PC-9 (cell line): ENCODE measurements around the gene ADAMTS10. TPM values are rescaled to one million over a fixed set of nuclear protein-coding genes. Genes with fewer than 3 reads are reported as not detected.

Source experiments
- BruUV-seq: library from RNA; stranded (reverse); fragments of 400-500 nt; replicated peaks from 2 replicates; lab custom pipeline; 2021; lab: Mats Ljungman, UMichigan
- CTCF ChIA-PET: fragments of 300-600 bp; sonication (Branson Sonifier 250); formaldehyde crosslinking; loops from one replicate; lab custom pipeline; 2022; ENCODE audit warnings: antibody characterized with exemption; lab: Charles Lee
- POLR2A ChIA-PET: fragments of 300-600 bp; sonication (Branson Sonifier 250); formaldehyde crosslinking; loops from one replicate; lab custom pipeline; 2022; ENCODE audit warnings: antibody characterized with exemption; ENCODE audit not compliant: unreplicated experiment; lab: Charles Lee
- DNase-seq, 2 experiments: peaks; one replicate each; pipeline versions ENCODE4 v3.0.0 to v3.0.0-alpha.2; 2015 to 2022; ENCODE audit warnings: mixed read lengths in 1 of 2
- H2AFZ ChIP-seq: fragments of 200-600 bp; sonication (generic); 2 replicates; pipeline ENCODE4 v1.8.1; 2017; ENCODE audit warnings: antibody characterized with exemption
- H3F3A ChIP-seq: fragments of 200-600 bp; sonication (generic); 2 replicates; pipeline ENCODE4 v1.8.1; 2017; ENCODE audit warnings: antibody characterized with exemption, mild to moderate bottlenecking, low read depth; ENCODE audit not compliant: insufficient read depth
- H3K27ac ChIP-seq: fragments of 200-600 bp; sonication (generic); 2 replicates; pipeline ENCODE4 v1.6.1; 2016; ENCODE audit warnings: mixed run types
- H3K27me3 ChIP-seq: fragments of 200-600 bp; sonication (generic); 2 replicates; pipeline ENCODE4 v1.6.1; 2016; ENCODE audit warnings: low read depth, mixed run types; ENCODE audit not compliant: insufficient read depth
- H3K36me3 ChIP-seq: fragments of 200-600 bp; sonication (generic); 2 replicates; pipeline ENCODE4 v1.6.1; 2016; ENCODE audit warnings: low read depth, mixed run types
- H3K4me1 ChIP-seq: fragments of 200-600 bp; sonication (generic); replicated peaks from 2 replicates; pipeline ENCODE4 v1.6.1; 2016; ENCODE audit warnings: mixed run types; ENCODE audit not compliant: insufficient read depth
- H3K4me2 ChIP-seq: fragments of 200-600 bp; sonication (generic); 2 replicates; pipeline ENCODE4 v1.6.1; 2017; ENCODE audit warnings: mixed run types
- H3K4me3 ChIP-seq: fragments of 200-600 bp; sonication (generic); 2 replicates; pipeline ENCODE4 v1.6.1; 2016; ENCODE audit warnings: mixed run types
- H3K79me2 ChIP-seq: fragments of 200-600 bp; sonication (generic); 2 replicates; pipeline ENCODE4 v1.6.1; 2017; ENCODE audit warnings: low read depth, mixed run types
- H3K9me2 ChIP-seq: fragments of 200-600 bp; sonication (generic); 2 replicates; pipeline ENCODE4 v1.8.1; 2017; ENCODE audit warnings: mild to moderate bottlenecking; ENCODE audit not compliant: insufficient read depth
- H3K9me3 ChIP-seq: fragments of 200-600 bp; sonication (generic); 2 replicates; pipeline ENCODE4 v1.8.1; 2016; ENCODE audit warnings: low read depth; ENCODE audit not compliant: insufficient read depth
- H4K20me1 ChIP-seq: fragments of 200-600 bp; sonication (generic); 2 replicates; pipeline ENCODE4 v1.8.1; 2017; ENCODE audit not compliant: insufficient read depth
- CTCF ChIP-seq: fragments of 200-600 bp; sonication (generic); conservative IDR thresholded peaks from 2 replicates; pipeline ENCODE4 v1.6.1; 2017; ENCODE audit warnings: mixed run types, antibody characterized with exemption, mild to moderate bottlenecking, moderate library complexity
- EZH2 ChIP-seq: fragments of 200-600 bp; sonication (generic); IDR thresholded peaks from 2 replicates; pipeline ENCODE4 v1.8.0; 2017; ENCODE audit warnings: antibody characterized with exemption, low read depth
- intact Hi-C: fragments of 100-400 bp; cut with micrococcal nuclease; formaldehyde crosslinking; loops from one replicate; pipeline ENCODE4 v1.10.0; 2022; ENCODE audit not compliant: unreplicated experiment
- total RNA-seq: library from RNA; stranded (reverse); gene quantifications from 2 replicates; pipeline ENCODE4 v1.2.3, GENCODE V29; 2021

Gene ADAMTS10
- total RNA-seq, 1 experiment from 2014 or later, result not detected

- DNase-seq, result no peak
These were observed 57.7 kb downstream of the ADAMTS10 start for GRCh38 chr19:8552810-8553209.

GRCh38 chr19:8550070-8550469 is 60.4 kb downstream of the ADAMTS10 start:
- H3K36me3 ChIP-seq, result no peaks in the 10 kb centered on the region
- ChIA-PET POLR2A (no interaction called here), CTCF (no interaction called here)
- H3K9me2 ChIP-seq, result no peaks in the 10 kb centered on the region
- intact Hi-C loops, result no loop called here
- no peaks in the 10 kb centered on the region for H3K9me3 ChIP-seq
- no peak overlapping the region for H3K27ac ChIP-seq
- no peak overlapping the region for H2AFZ ChIP-seq
- no peaks in the 10 kb centered on the region for H3K4me1 ChIP-seq
- no peaks in the 10 kb centered on the region for H3K27me3 ChIP-seq
- TF ChIP-seq EZH2, result no peak
- no peak for TF ChIP-seq CTCF
- BruUV-seq, result no TSS peak
- DNase-seq, result no peak
- H3F3A ChIP-seq, result 0 out of 2 replicates have a peak, but pooled peaks cover 5% of the 10 kb centered on the region
- no peak overlapping the region for H3K4me3 ChIP-seq
- no peak overlapping the region for H3K4me2 ChIP-seq
- no peaks in the 10 kb centered on the region for H3K79me2 ChIP-seq
- no peaks in the 10 kb centered on the region for H4K20me1 ChIP-seq

More at GRCh38 chr19:8552810-8553209, 57.7 kb downstream of the ADAMTS10 start:
- Histone ChIP-seq H4K20me1 (no peaks in the 10 kb centered on the region), H3K9me3 (no peaks in the 10 kb centered on the region), H3K9me2 (no peaks in the 10 kb centered on the region), H3K4me3 (no peak overlapping the region), H3K27me3 (no peaks in the 10 kb centered on the region), H3K4me2 (no peak overlapping the region), H3F3A (0 out of 2 replicates have a peak, but pooled peaks cover 7% of the 10 kb centered on the region), H3K79me2 (no peaks in the 10 kb centered on the region), H2AFZ (no peak overlapping the region), H3K36me3 (no peaks in the 10 kb centered on the region), H3K4me1 (no peaks in the 10 kb centered on the region), H3K27ac (no peak overlapping the region)
- ChIA-PET CTCF (no interaction called here), POLR2A (no interaction called here)
- intact Hi-C loops, result no loop called here
- TF ChIP-seq EZH2 (no peak), CTCF (no peak)
- BruUV-seq, result no TSS peak

GRCh38 chr19:8545743-8546142 is 64.8 kb downstream of the ADAMTS10 start:
- no TSS peak for BruUV-seq
- 0 out of 2 replicates have a peak, but pooled peaks cover 5% of the 10 kb centered on the region for H3F3A ChIP-seq
- ChIA-PET CTCF (no interaction called here), POLR2A (interaction anchor here (0.6 kb wide), 1 partner anchor 282 kb away, joined by 4 read pairs; no protein-coding TSS in a partner anchor)
- H4K20me1 ChIP-seq, result no peaks in the 10 kb centered on the region
- H3K4me3 ChIP-seq, result no peak overlapping the region
- intact Hi-C loops, result no loop called here
- no peaks in the 10 kb centered on the region for H3K9me2 ChIP-seq
- no peak overlapping the region for H2AFZ ChIP-seq
- H3K4me2 ChIP-seq, result no peak overlapping the region
- no peak for DNase-seq
- no peak overlapping the region for H3K27ac ChIP-seq
- no peaks in the 10 kb centered on the region for H3K4me1 ChIP-seq
- no peak for TF ChIP-seq CTCF
- TF ChIP-seq EZH2, result no peak
- H3K79me2 ChIP-seq, result no peaks in the 10 kb centered on the region
- H3K9me3 ChIP-seq, result no peaks in the 10 kb centered on the region
- H3K27me3 ChIP-seq, result no peaks in the 10 kb centered on the region
- H3K36me3 ChIP-seq, result no peaks in the 10 kb centered on the region
